Measurements from ENCODE around the gene DARS2.
"Not testable (repeated sequence)": the region's sequence is repeated elsewhere in the genome, so short reads cannot be mapped to it uniquely, and the experiment has no call there.

Gene DARS2

DNA sequence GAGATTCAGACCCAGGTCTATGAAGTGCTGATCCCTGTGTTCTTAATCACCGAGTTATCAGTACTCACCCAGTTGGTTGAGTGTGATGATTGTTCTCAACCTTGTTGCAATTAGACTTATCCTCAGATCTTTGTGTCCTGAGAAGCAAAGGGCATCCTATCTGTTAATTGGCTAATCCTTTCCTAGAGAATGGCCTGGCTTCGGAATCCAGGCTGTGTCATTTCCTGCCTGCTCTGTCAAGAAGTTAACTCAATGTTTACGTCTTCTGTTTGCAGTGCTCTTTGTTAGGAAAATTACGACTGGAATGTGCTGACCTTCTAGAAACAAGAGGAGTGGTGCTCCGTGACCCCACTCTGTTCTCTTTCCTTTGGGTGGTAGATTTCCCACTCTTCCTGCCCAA lies 28.6 kb downstream of the DARS2 start:
- DNase-seq (ENCODE audit: low read depth) = peak; percentile 61
- TF ChIP-seq, protein P1, sequence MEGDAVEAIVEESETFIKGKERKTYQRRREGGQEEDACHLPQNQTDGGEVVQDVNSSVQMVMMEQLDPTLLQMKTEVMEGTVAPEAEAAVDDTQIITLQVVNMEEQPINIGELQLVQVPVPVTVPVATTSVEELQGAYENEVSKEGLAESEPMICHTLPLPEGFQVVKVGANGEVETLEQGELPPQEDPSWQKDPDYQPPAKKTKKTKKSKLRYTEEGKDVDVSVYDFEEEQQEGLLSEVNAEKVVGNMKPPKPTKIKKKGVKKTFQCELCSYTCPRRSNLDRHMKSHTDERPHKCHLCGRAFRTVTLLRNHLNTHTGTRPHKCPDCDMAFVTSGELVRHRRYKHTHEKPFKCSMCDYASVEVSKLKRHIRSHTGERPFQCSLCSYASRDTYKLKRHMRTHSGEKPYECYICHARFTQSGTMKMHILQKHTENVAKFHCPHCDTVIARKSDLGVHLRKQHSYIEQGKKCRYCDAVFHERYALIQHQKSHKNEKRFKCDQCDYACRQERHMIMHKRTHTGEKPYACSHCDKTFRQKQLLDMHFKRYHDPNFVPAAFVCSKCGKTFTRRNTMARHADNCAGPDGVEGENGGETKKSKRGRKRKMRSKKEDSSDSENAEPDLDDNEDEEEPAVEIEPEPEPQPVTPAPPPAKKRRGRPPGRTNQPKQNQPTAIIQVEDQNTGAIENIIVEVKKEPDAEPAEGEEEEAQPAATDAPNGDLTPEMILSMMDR (conservative IDR thresholded peaks at IDR 0.05; ENCODE audit: low read length) = no peak
- no peak overlapping the region for H3K4me3 ChIP-seq (ENCODE audit: low read length)

DNA sequence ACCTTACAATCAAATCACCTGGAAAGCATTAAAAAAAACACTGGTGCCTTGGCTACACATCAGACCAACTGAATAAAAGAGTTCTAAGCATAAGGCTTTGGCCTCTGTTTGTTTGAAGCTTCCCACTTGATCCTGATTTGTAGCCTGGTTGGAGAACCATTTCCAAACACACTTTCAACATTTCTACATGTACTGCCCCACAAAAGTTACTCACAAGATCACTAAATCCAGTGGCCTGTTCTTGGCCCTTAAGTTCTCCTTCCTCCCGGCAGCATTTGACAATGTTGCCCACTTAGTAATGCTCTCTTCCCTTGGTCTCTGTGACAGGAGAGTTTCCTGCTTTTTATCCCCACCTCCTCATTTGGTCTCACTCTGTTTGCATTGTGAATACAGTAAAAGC lies 31.5 kb downstream of the DARS2 start:
- H3K4me3 ChIP-seq (ENCODE audit: low read length) = no peak overlapping the region
- DNase-seq (ENCODE audit: low read depth) = no peak
- TF ChIP-seq, protein P1 (conservative IDR thresholded peaks at IDR 0.05; ENCODE audit: low read length) = no peak

DNA sequence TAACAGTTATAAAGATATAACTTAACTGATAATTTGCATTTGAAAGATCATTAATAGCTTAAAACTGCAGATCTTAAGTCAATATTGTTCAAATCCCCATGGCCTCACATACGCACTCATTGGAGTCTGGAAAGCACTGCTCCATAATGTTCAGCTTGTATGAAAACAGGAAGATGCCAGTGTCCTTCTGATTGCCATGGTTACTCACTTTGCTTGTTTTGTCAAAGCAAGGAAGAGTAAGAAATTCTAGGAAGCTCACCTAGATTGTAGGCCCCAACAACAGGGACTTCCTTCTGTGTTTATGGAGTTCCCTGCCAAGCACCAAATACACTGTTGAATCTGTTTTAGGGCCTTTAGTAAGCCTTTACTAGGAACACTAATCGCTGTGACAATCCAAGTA lies 32.4 kb downstream of the DARS2 start:
- TF ChIP-seq, protein P1 (conservative IDR thresholded peaks at IDR 0.05; ENCODE audit: low read length) = no peak
- DNase-seq (ENCODE audit: low read depth) = no peak

DNA sequence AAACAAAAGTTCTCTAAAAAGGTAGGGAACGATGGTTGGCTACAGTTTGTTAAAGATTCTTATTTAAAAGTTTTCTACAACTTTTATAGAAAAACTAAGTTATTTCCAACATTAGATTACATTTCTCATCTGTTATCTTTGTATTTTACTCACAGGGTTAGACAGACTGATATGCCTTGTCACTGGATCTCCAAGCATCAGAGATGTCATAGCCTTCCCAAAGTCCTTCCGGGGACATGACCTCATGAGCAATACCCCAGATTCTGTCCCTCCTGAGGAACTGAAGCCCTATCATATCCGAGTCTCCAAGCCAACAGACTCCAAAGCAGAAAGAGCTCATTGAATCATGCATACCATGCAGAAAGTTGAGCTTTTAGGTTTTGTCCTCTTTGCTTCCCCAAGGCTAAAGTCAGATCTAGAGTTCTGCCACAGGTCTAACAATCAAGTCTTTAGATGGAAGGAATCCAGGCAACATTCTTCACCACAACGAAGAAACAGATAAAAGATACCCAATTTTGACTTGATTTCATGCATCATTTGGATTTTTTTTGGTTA lies 33.0 kb downstream of the DARS2 start:
- no peak for DNase-seq (ENCODE audit: low read depth)
- H3K4me3 ChIP-seq (ENCODE audit: low read length) = no peak overlapping the region
- TF ChIP-seq, protein P1 (conservative IDR thresholded peaks at IDR 0.05; ENCODE audit: low read length) = no peak

More for the DNA sequence above, 32.4 kb downstream of the DARS2 start:
- H3K4me3 ChIP-seq (ENCODE audit: low read length) = no peak overlapping the region

DNA sequence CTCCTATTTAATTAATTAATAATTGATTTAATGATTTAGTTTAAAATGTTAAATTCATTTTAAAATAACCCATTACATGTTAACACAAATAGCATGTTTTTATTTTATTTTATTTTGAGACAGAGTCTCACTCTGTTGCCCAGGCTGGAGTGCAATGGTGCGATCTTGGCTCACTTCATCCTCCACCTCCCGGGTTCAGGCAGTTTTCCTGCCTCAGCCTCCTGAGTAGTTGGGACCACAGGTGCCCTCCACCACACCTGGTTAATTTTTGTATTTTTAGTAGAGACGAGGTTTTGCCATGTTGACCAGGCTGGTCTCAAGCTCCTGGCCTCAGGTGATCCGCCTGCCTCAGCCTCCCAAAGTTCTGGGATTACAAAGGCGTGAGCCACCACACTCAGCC lies 35.1 kb downstream of the DARS2 start:
- not testable (repeated sequence) for DNase-seq (ENCODE audit: low read depth); H3K4me3 ChIP-seq (ENCODE audit: low read length)

DNA sequence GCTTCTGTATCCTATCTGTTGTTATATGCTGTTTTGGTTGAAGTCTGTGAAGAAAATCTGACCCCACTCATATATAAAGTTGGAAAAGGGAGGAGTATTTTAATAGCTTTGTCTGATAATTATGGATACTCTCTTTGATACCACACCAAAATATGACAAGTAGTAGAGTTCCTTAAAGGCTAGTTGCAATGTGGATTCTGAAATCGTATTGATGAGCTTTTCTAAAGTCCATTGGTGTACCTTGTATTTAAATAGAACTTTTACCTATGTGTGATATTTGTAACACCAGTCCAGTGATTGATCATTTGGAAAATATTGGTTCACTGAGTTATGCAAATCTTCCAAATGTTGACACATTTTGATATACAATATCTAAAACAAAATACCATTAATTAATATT lies 35.6 kb downstream of the DARS2 start:
- no peak for DNase-seq (ENCODE audit: low read depth)
- no peak overlapping the region for H3K4me3 ChIP-seq (ENCODE audit: low read length)
- TF ChIP-seq, protein P1 (conservative IDR thresholded peaks at IDR 0.05; ENCODE audit: low read length) = no peak

DNA sequence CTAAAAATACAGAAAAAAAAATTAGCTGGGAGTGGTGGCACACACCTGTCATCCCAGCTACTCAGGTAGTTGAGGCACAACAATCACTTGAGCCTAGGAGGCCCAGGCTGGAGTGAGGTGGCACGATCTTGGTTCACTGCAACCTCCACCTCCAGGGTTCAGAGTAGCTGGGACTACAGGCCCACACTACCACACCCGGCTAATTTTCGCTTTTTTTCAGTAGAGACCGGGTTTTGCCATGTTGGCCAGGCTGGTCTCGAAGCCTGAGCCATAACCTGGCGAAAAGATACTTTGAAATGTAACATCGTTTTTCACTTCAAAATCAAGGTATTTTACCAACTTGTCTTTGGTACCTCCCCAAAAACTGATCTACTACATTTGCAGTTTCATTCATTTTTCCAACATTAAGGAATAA lies 37.3 kb downstream of the DARS2 start:
- TF ChIP-seq, protein P1 (conservative IDR thresholded peaks at IDR 0.05; ENCODE audit: low read length) = no peak
- DNase-seq (ENCODE audit: low read depth) = no peak
- H3K4me3 ChIP-seq (ENCODE audit: low read length) = no peak overlapping the region

DNA sequence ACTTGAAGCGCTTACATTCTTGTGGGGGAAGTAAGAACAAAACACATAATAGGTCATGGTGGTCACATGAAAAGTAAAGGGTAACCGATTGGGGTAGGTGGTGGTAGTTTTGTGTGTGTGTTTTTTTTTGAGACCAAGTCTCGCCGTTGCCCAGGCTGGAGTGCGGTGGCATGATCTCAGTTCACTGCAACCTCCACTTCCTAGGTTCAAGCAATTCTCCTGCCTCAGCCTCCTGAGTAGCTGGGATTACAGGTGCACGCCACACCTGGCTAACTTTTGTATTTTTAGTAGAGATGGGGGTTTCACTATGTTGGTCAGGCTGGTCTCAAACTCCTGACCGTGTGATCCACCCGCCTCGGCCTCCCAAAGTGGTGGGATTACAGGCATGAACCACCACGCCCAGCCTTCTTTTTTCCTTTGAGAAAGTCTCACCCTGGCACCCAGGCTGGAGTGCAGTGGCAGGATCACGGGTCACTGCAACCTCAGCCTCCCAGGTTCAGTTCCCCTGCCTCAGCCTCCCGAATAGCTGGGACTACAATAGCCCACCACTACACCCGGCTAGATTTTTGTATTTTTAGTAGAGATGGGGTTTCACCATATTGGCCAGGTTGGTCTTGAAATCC lies 37.8 kb downstream of the DARS2 start:
- not testable (repeated sequence) for H3K4me3 ChIP-seq (ENCODE audit: low read length); DNase-seq (ENCODE audit: low read depth)
